Retina (tissue), 1 donor: ENCODE data around the gene RHO.

Experiments
- DNase-seq: peaks from one replicate; pipeline ENCODE4 v3.0.0-alpha.2; 2016

Gene RHO

DNA sequence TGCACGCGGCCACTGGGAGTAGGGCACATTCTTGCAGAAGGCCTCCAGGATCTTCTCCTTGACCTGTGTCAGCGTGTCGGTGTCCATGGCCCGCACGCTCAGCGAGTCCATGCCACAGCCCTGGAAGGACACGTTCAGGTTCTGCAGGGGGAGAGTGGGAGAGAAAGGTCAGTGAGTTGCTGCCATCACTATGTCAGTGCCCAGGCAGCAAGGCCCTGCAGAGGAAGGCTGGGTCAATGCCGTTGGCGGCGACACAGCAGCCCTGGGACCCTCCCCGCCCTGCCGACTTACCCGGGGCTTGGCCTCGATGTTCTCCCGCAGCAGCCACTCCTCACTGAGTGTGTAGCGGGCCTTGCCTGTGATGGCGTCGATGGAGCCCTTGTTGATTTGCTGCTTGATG is 34.4 kb downstream of the RHO start:
- no peak for DNase-seq

DNA sequence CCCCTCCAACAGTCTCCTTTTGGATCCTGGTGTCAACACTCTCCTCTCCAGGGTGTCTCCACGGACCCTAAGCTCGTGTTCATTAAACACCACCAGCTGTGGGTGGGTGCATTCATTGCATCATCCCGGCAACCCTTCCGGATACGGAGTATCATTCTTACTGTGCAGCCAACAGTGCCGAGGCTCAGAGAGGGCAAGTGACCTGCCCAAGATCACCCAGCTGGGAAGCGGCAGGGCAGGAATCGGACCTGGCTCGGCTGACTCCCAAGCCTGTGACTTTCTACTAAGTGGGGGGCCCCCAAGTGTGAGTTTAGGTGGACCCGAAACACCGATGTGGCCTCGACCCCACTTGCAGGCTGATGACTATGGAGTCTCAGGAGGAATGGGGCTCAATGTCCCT is 34.9 kb downstream of the RHO start:
- DNase-seq: no peak

DNA sequence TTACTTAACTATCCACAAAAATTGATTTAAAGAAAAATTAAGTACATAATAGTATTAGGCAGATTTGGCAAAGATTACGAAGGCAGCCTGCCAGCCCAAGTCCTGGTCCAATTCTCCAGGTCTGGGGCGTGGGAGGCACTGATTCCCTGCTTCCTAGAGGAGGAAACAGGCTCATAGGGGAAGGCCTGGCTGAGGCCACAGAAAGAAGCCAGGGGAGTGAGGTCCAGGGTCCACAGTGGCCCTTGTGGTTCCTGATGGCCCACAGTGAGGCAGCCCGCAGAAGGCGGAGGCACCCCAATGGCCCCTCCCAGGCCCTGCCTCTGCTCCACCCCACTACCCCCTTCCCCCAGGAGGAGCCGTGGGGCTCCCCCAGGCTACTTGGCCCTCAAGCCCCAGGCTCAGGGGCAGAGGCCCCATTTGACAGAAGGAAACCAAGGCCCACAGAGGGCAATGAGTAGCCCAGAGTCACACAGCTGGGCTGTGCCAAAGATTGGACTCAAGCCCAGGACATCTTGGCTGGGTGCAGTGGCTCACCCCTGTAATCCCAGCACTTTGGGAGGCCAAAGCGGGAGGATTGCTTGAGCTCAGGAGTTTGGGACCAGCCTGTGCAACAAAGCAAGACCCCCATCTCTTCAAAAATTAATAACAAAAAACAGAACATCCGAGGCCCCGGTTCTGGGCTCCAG is 35.6 kb downstream of the RHO start:
- DNase-seq: no peak

DNA sequence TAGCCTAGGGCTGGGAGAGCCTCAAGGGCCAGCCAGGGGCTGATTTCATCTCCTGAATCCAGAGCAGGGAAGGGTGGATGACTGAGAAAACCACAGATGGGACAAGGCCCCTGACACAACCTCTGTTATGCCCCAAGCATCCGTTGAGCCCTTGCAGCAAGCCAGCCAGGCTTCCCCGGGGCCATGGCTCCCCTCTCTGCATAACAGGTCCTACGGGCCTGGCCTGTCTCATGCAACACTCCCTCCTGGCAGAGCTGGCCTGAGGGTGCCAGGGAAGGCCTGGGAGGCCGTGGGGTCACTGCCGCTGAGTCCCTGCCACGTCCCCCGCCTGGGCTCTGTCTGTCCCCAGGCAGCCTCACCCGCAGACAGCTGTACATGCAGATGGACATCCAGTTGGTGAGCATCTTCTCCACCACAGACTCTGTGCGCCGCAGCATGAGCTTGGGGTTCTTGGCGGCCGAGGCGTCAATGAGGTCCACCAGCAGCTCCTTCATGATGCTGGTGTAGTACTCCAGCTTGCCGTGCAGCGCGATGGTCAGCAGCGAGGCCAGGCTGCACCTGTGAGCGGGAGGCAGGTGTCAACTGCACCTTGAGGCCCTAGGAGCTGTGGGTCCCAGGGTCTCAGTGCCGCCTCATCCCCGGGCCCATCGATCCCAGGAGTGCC is 36.7 kb downstream of the RHO start:
- DNase-seq: no peak

- DNase-seq: no peak
These were observed 37.5 kb downstream of the RHO start for GRCh38 chr3:129565902-129566301.

- no peak for DNase-seq
These were observed 38.8 kb downstream of the RHO start for GRCh38 chr3:129567176-129567705.

DNA sequence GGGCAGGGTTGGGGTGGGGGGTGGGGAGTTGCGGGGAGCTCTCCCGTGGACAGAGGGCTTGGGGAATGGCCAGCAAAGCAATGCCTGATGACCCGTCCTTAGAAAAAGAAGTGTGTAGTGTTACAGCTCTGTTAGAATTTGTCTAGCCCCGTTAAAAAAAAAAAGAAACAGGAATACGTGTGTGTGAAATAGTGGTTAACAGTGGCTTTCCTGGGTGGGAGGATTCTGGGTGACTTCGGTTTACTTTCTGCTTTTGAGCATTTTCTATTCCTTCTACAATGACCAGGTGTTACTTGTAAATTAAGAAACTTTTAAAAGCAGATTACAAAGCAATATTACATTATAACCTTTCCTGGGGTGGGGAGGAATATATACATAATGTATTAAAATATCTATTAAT is 39.5 kb downstream of the RHO start:
- DNase-seq: no peak

DNA sequence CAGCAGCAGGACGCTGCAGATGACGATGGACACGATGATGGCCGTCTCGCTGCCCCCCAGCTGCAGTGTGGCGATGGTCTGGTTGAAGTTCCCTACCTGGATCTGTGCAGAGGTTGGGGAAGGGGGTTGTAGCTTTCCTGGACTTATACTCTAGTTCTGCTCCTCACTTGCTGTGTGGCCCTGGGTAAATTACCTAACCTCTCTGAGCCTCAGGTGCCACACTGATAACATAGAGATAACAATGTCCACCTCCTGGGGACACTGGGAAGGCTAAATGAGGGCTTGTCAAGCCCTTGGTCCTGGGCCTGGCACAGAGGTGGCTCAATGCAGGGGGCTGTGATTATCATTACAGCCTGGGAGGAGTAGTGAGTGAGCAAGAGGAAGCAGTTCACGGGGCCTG is 41.4 kb downstream of the RHO start:
- DNase-seq: no peak

GRCh38 chr3:129571605-129572547 is 43.4 kb downstream of the RHO start:
- DNase-seq: no peak

- DNase-seq: no peak
These were observed 44.2 kb downstream of the RHO start for GRCh38 chr3:129572603-129573002.

DNA sequence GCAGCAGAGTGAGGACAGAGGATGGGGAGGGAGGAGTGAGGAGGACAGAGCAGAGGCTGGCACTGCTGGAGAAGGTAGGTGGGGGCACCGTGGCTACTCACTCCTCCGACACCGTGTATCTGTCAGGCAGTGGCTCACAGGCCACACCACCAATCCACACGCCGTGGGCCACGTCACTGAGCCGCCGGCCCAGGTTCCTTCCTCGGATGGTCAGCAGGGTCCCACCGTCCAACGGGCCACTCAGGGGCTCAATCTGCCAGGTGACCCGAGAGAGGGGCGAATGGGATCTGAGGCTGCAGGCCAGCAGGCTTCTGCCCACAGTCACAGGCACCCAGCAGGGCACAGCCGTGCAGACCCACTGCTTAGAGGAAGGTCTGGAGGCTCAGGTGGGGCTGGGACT is 45.1 kb downstream of the RHO start:
- DNase-seq: no peak

GRCh38 chr3:129574206-129574605 is 45.8 kb downstream of the RHO start:
- no peak for DNase-seq

DNA sequence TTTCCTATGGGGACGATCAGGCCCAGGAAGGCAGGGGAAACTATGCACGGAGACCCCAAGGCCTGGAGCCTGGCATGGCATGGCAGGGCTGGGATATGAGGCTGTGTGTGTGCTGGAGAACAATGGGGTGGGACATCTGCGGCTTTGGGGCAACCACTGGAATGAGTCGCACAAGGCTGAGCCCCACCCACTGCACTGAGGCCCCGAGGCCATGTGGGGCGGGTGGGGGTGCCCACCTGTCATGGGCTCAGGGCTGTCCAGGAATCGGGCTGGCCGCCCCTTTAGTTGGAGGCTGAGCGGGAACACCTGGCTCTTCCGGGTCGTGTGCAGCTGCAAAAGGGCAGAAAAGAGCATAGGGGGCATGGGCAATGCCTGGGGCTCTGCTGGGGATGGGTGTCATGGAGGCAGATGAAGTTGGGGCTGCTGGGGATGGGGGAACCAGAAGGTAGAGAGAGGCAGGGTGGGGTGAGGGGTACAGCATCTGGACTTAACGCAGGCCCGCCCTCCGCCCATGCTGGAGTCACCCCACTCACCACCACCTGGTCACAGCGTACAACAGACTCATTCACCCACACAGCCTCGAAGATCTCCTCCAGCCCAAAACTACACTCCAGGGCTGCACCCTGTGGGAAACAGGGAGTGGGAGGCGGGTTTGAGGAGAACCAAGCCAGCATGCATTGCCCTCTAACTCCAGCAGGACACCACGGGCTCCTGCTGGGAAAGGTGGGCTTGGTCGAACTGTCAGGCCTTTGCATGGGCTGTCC is 47.0 kb downstream of the RHO start:
- DNase-seq: no peak

DNA sequence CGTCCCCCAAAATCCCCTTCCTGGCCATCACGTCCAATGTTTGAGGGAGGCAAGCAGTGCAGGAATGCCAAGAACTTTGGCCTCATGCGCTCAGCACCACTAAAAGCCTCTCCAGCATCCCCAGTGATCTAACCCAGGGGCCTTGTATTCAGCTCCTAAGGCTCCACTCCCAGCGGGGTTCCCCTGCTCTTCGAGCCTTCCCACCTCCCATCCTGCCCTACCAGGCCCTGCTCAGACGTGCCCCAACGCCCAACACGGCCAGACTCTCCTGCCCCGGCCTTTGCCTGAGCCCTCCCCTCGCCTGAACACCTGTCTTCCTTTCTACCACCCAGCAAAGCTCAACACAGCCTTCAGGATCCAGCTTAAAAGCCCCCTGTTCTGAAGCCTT is 47.6 kb downstream of the RHO start:
- DNase-seq: no peak

DNA sequence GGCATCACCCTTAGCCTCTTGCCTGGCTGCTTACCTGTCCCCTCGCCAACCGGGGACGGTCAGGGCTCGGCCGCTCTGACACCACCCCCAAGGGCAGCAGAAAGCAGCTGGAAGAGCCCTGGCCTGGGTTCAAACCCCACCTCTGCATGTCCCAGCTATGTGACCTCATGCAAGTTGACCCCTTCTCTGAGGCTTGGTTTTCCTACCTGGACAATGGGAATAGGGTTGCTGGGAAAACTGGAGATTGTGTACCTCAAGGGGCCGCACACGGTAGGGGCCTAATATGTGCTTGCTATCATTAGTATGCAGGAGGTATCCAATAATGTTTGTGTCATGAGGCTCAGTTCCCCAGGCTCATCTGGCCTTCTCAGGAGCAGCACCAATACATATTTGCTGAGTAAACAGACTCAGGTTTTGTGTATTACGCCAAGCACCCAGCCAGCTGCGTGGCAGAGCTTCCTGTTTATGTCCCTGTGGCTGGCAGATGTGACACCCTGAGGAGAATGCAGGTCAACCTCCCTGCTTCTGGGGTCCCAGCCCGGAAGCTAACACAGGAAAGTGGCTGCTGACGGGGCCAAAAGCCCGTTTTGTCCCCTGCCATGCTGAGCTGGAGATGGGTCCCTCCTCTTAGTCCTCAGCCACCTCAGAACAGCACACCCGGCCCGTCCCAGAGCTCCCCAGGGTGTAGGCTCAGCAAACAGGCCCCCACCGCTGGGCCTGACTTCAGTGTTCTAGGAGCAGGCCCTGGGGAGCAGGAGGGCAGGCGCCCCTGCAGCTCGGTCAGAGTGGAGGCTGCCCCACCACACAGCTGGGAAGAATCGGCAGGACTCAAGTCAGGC is 48.3 kb downstream of the RHO start:
- DNase-seq: no peak

DNA sequence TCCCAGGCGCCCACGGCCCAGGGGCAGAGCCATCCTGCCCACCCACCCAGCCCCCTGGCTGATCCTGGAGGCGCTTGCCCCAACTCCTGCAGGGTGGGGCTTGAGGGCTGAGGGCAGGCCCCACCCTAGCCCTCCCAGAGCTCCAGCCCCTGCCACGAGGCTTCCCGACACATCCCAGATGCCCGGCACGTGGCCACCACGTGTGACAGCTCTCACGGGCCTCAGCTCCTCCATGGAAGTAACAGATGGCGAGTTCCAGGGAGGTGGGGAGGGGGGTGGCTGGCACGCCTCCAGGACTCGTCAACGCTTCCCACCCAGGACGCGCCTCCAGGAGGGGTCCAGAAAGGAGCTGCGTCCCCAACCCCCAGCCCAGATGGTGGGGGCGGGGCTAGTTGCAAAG is 48.9 kb downstream of the RHO start:
- no peak for DNase-seq

GRCh38 chr3:129577925-129578786 is 49.7 kb downstream of the RHO start:
- DNase-seq: no peak

DNA sequence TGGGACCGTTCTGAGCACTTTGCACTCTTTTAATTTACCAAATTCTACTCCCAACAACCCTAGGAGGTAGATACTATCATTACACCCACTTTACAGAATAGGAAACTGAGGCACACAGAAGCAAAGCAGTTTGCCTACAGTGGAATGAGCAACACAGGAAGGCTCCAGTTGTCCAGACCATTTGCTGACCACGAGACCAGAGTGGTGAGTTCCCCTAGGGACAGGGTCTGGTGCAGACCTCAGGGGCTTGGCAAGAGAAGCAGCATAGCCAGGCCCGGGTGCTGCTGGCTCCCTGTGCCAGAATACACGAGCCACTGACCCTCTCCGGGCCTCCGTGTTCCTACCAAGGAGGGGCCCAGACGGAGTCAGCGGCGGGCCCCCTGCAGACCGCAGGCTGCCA is 51.6 kb downstream of the RHO start:
- DNase-seq: no peak

DNA sequence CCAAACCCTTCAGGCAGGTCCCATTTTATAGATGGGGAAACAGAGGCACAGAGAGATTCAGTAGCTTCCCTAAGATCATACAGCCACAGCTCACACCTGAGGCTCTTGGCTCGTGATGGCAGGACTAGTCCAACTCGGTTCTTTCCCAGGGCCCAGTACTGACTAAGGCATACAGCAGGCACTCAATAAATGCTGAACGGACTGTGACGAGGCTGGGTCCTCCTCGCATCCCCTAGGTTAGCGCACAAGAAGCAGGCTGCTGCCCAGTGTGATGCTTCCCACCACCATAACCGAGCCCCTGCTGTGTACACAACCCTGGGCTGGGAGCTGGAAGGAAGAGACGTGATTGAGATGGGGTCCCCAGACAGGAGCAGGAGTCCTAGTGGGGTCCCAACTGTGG is 53.2 kb downstream of the RHO start:
- DNase-seq: no peak

- DNase-seq: no peak
These were observed 54.4 kb downstream of the RHO start for GRCh38 chr3:129582799-129583198.

GRCh38 chr3:129583289-129583688 is 54.9 kb downstream of the RHO start:
- DNase-seq: no peak
